Glomerular visceral epithelial cell (primary cell): ENCODE measurements around the gene SCAND1.
"Not testable (repeated sequence)": the region's sequence is repeated elsewhere in the genome, so short reads cannot be mapped to it uniquely, and the experiment has no call there.

Experiments
- DNase-seq: peaks from one replicate; pipeline ENCODE4 v3.0.0-alpha.2; 2016; ENCODE audit errors: extremely low spot score

SCAND1 gene

GRCh38 chr20:35959291-35959690, 5.0 kb upstream of the SCAND1 start:
- not testable (repeated sequence) for DNase-seq

- DNase-seq, result no peak
Measured at GRCh38 chr20:35956616-35957015, 2.3 kb upstream of the SCAND1 start.

- DNase-seq, result peak; percentile 52
Measured at GRCh38 chr20:35954907-35955251, 577 bp upstream of the SCAND1 start.

- peak; percentile 48 for DNase-seq
Measured at GRCh38 chr20:35953387-35954199, 709 bp downstream of the SCAND1 start.

- DNase-seq, result peak; percentile 48
Measured at GRCh38 chr20:35952480-35953386, 1.6 kb downstream of the SCAND1 start.

- not testable (repeated sequence) for DNase-seq
Measured at GRCh38 chr20:35952080-35952479, 2.2 kb downstream of the SCAND1 start.

GRCh38 chr20:35950093-35950492, 4.2 kb downstream of the SCAND1 start:
- no peak for DNase-seq

GRCh38 chr20:35947907-35948306, 6.4 kb downstream of the SCAND1 start:
- DNase-seq, result peak; percentile 64

GRCh38 chr20:35947489-35947888, 6.8 kb downstream of the SCAND1 start:
- peak; percentile 40 for DNase-seq

GRCh38 chr20:35942243-35942642, 12.1 kb downstream of the SCAND1 start:
- DNase-seq, result no peak

- DNase-seq, result no peak
Measured at GRCh38 chr20:35941620-35942019, 12.7 kb downstream of the SCAND1 start.

- DNase-seq, result no peak
Measured at GRCh38 chr20:35939264-35939663, 15.0 kb downstream of the SCAND1 start.

- no peak for DNase-seq
Measured at GRCh38 chr20:35934050-35934449, 20.3 kb downstream of the SCAND1 start.

GRCh38 chr20:35929301-35929700, 25.0 kb downstream of the SCAND1 start:
- no peak for DNase-seq

- no peak for DNase-seq
Measured at GRCh38 chr20:35920523-35920922, 33.8 kb downstream of the SCAND1 start.

- DNase-seq, result no peak
Measured at GRCh38 chr20:35918021-35918420, 36.3 kb downstream of the SCAND1 start.

GRCh38 chr20:35917077-35917476, 37.2 kb downstream of the SCAND1 start:
- DNase-seq, result no peak

GRCh38 chr20:35912881-35913280, 41.4 kb downstream of the SCAND1 start:
- no peak for DNase-seq

GRCh38 chr20:35910254-35910653, 44.0 kb downstream of the SCAND1 start:
- DNase-seq, result no peak

- no peak for DNase-seq
Measured at GRCh38 chr20:35909796-35910195, 44.5 kb downstream of the SCAND1 start.

- DNase-seq, result no peak
Measured at GRCh38 chr20:35909176-35909575, 45.1 kb downstream of the SCAND1 start.

GRCh38 chr20:35908007-35908406, 46.3 kb downstream of the SCAND1 start:
- no peak for DNase-seq
